Measurements from ENCODE around the gene CAMKMT.

Gene CAMKMT

GRCh38 chr2:44716131-44716530 is 354.4 kb downstream of the CAMKMT start:
- no peak overlapping the region for H3K4me3 ChIP-seq (ENCODE audit: control insufficient read depth, low read depth, low read length)
- no peak for TF ChIP-seq CTCF (IDR thresholded peaks at IDR 0.05; ENCODE audit: control insufficient read depth, insufficient read depth, low read depth, low read length, missing control alignments)
- DNase-seq (ENCODE audit: low read depth), result no peak

- TF ChIP-seq CTCF (IDR thresholded peaks at IDR 0.05; ENCODE audit: control insufficient read depth, insufficient read depth, low read depth, low read length, missing control alignments), result no peak
- H3K4me3 ChIP-seq (ENCODE audit: control insufficient read depth, low read depth, low read length), result no peak overlapping the region
- no peak for DNase-seq (ENCODE audit: low read depth)
These were observed 356.7 kb downstream of the CAMKMT start for GRCh38 chr2:44718431-44718830.

GRCh38 chr2:44719562-44719961 is 357.8 kb downstream of the CAMKMT start:
- no peak for TF ChIP-seq CTCF (IDR thresholded peaks at IDR 0.05; ENCODE audit: control insufficient read depth, insufficient read depth, low read depth, low read length, missing control alignments)
- no peak for DNase-seq (ENCODE audit: low read depth)

GRCh38 chr2:44722026-44722625 is 360.4 kb downstream of the CAMKMT start:
- TF ChIP-seq CTCF (IDR thresholded peaks at IDR 0.05; ENCODE audit: control insufficient read depth, insufficient read depth, low read depth, low read length, missing control alignments), result no peak
- DNase-seq (ENCODE audit: low read depth), result no peak

More at GRCh38 chr2:44719562-44719961, 357.8 kb downstream of the CAMKMT start:
- no peak overlapping the region for H3K4me3 ChIP-seq (ENCODE audit: control insufficient read depth, low read depth, low read length)

GRCh38 chr2:44723921-44724320 is 362.2 kb downstream of the CAMKMT start:
- TF ChIP-seq CTCF (IDR thresholded peaks at IDR 0.05; ENCODE audit: control insufficient read depth, insufficient read depth, low read depth, low read length, missing control alignments), result no peak
- H3K4me3 ChIP-seq (ENCODE audit: control insufficient read depth, low read depth, low read length), result no peak overlapping the region
- DNase-seq (ENCODE audit: low read depth), result no peak

More at GRCh38 chr2:44722026-44722625, 360.4 kb downstream of the CAMKMT start:
- H3K4me3 ChIP-seq (ENCODE audit: control insufficient read depth, low read depth, low read length), result no peak overlapping the region

GRCh38 chr2:44730593-44730992 is 368.8 kb downstream of the CAMKMT start:
- no peak overlapping the region for H3K4me3 ChIP-seq (ENCODE audit: control insufficient read depth, low read depth, low read length)
- no peak for DNase-seq (ENCODE audit: low read depth)
- no peak for TF ChIP-seq CTCF (IDR thresholded peaks at IDR 0.05; ENCODE audit: control insufficient read depth, insufficient read depth, low read depth, low read length, missing control alignments)
